Left ventricle myocardium inferior (tissue), 1 donor: ENCODE measurements around the gene TP63. TPM values are rescaled to one million over a fixed set of nuclear protein-coding genes. Genes with fewer than 3 reads are reported as not detected.

Experiments used
- DNase-seq: peaks from one replicate; pipeline ENCODE4 v3.0.0-alpha.2; 2020
- H3K27ac ChIP-seq: fragments of 200-600 bp; replicated peaks from 2 replicates; pipeline ENCODE4 v1.8.0; 2021
- H3K27me3 ChIP-seq: fragments of 200-600 bp; 2 replicates; pipeline ENCODE4 v1.8.0; 2021; ENCODE audit warnings: low read depth
- H3K36me3 ChIP-seq: fragments of 200-600 bp; 2 replicates; pipeline ENCODE4 v1.8.0; 2021
- H3K4me1 ChIP-seq: fragments of 200-600 bp; 2 replicates; pipeline ENCODE4 v1.8.0; 2021
- H3K4me3 ChIP-seq: fragments of 200-600 bp; 2 replicates; pipeline ENCODE4 v1.8.0; 2021; ENCODE audit warnings: mild to moderate bottlenecking, moderate library complexity
- H3K9me3 ChIP-seq: fragments of 200-600 bp; replicated peaks from 2 replicates; pipeline ENCODE4 v1.8.0; 2021
- CTCF ChIP-seq: fragments of 200-600 bp; IDR thresholded peaks from 2 replicates; pipeline ENCODE4 v1.8.0; 2021; ENCODE audit warnings: antibody characterized with exemption, mild to moderate bottlenecking, borderline replicate concordance
- intact Hi-C: fragments of 100-400 bp; cut with micrococcal nuclease; formaldehyde crosslinking; loops from one replicate; pipeline ENCODE4 v1.11.0; 2022
- total RNA-seq: library from RNA; stranded (reverse); fragmentation: NEBNext Ultra II Directional; extraction: Animal tissue kit (Norgen Biotek cat#: 25700); gene quantifications from one replicate; pipeline ENCODE4 v1.2.1, GENCODE V29; 2021
- donor health status: DM: no; HTN: yes; CAD: no; lungs with severe emphysema.

The TP63 gene
- total RNA-seq, 1 donor from 2014 or later = 0.14 TPM

DNA sequence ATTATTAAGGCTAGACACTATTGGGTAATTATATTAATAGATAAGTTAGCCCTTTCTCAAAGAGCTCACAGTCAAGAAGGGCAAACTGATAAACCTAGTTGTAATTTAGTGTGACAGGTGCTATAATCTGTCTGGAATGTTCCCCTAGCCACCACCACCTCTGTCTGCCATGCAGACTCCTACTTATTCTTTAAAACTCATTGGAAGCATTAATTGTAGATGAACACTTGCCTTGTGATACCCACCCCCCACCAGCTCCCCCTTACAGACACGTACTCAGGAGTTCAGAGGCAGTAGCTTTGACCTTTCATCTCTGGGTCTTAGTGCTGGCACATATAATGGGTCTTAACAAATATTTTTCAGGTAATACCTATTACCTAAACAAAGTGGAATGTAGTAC lies 195.9 kb downstream of the TP63 start:
- Histone ChIP-seq H3K27ac (no peak overlapping the region), H3K4me1 (no peaks in the 10 kb centered on the region), H3K36me3 (no peaks in the 10 kb centered on the region), H3K27me3 (no peaks in the 10 kb centered on the region), H3K4me3 (no peak overlapping the region), H3K9me3 (no peaks in the 10 kb centered on the region)
- DNase-seq = no peak
- TF ChIP-seq CTCF = no peak
- intact Hi-C loops = no loop called here

GRCh38 chr3:189830401-189830800 lies 199.2 kb downstream of the TP63 start:
- intact Hi-C loops = no loop called here

GRCh38 chr3:189833266-189833665 lies 202.1 kb downstream of the TP63 start:
- TF ChIP-seq CTCF = no peak
- no peaks in the 10 kb centered on the region for H3K4me1 ChIP-seq
- no peak overlapping the region for H3K27ac ChIP-seq
- no peaks in the 10 kb centered on the region for H3K9me3 ChIP-seq
- intact Hi-C loops = no loop called here
- DNase-seq = no peak
- no peaks in the 10 kb centered on the region for H3K36me3 ChIP-seq
- H3K4me3 ChIP-seq = no peak overlapping the region
- H3K27me3 ChIP-seq = no peaks in the 10 kb centered on the region

More at GRCh38 chr3:189830401-189830800, 199.2 kb downstream of the TP63 start:
- TF ChIP-seq CTCF = no peak
- Histone ChIP-seq H3K36me3 (no peaks in the 10 kb centered on the region), H3K27me3 (no peaks in the 10 kb centered on the region), H3K9me3 (no peaks in the 10 kb centered on the region), H3K4me1 (no peaks in the 10 kb centered on the region), H3K4me3 (no peak overlapping the region), H3K27ac (no peak overlapping the region)
- DNase-seq = no peak

DNA sequence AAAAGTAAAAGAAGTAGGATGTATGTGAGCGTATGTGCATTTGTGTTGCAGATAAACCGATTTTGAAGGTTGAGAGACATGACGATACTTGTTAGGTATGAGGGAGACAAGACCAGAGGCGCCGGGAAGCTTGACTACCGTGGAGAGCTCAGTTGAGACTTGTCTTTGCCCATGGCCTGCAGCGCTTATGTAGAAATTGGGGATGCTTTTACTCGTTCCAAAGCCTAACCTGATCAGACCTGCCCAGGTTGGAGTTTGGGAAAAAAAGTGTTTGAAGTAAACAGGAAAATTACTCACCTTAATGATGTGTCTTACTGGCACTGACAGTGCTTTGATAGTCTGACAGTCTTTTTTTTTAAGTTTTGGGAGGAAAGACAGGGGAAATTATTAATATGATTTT lies 202.8 kb downstream of the TP63 start:
- no peaks in the 10 kb centered on the region for H3K9me3 ChIP-seq
- no peak for TF ChIP-seq CTCF
- no peaks in the 10 kb centered on the region for H3K36me3 ChIP-seq
- no peaks in the 10 kb centered on the region for H3K4me1 ChIP-seq
- intact Hi-C loops = no loop called here
- H3K27me3 ChIP-seq = no peaks in the 10 kb centered on the region
- no peak overlapping the region for H3K27ac ChIP-seq
- no peak for DNase-seq
- no peak overlapping the region for H3K4me3 ChIP-seq

GRCh38 chr3:189834462-189834861 lies 203.3 kb downstream of the TP63 start:
- Histone ChIP-seq H3K4me1 (no peaks in the 10 kb centered on the region), H3K9me3 (no peaks in the 10 kb centered on the region), H3K27ac (no peak overlapping the region), H3K27me3 (no peaks in the 10 kb centered on the region), H3K4me3 (no peak overlapping the region), H3K36me3 (no peaks in the 10 kb centered on the region)
- intact Hi-C loops = no loop called here
- DNase-seq = no peak
- no peak for TF ChIP-seq CTCF

- Histone ChIP-seq H3K4me1 (no peaks in the 10 kb centered on the region), H3K4me3 (no peak overlapping the region), H3K9me3 (no peaks in the 10 kb centered on the region), H3K27ac (no peak overlapping the region), H3K36me3 (no peaks in the 10 kb centered on the region), H3K27me3 (no peaks in the 10 kb centered on the region)
- DNase-seq = no peak
- no peak for TF ChIP-seq CTCF
- intact Hi-C loops = no loop called here
Observed at GRCh38 chr3:189836795-189837194, 205.6 kb downstream of the TP63 start.
